ENCODE results near the gene MRPS10. TPM values are rescaled to one million over a fixed set of nuclear protein-coding genes. Genes with fewer than 3 reads are reported as not detected.

The MRPS10 gene
- total RNA-seq, 4 donors from 2014 or later: 7.6 to 52.8 (median 22.2) TPM

DNA sequence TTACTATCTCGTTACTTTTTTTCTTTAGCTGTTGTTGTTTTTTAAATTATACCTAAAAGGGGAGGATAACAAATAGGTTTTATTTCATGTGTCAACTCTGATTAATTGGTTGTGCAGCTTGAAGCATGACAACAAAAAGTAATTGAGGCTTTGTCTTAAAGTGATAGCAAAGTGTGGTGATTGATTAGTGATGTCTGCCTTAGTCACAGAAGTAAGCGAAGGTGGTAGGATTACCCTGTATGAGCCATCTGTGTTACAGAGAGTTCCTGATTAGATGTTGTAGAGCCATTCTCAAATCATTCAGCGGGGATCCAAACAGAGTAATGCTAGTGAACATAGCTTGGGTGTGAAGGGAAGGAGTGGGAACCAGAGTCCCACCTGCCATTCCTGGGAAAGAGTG, 14.4 kb upstream of the MRPS10 start:
- intact Hi-C loops (cut with DNase I; ENCODE audit: low total_unique reads): no loop called here
- Histone ChIP-seq H3K4me1 (no peaks in the 10 kb centered on the region), H3K27me3 (no peaks in the 10 kb centered on the region), H3K36me3 (no peaks in the 10 kb centered on the region), H3K9me3 (no peaks in the 10 kb centered on the region), H3K27ac (no peak overlapping the region), H3K4me3 (no peak overlapping the region)
- TF ChIP-seq POLR2A (IDR thresholded peaks at IDR 0.05): no peak
- TF ChIP-seq, protein P1, sequence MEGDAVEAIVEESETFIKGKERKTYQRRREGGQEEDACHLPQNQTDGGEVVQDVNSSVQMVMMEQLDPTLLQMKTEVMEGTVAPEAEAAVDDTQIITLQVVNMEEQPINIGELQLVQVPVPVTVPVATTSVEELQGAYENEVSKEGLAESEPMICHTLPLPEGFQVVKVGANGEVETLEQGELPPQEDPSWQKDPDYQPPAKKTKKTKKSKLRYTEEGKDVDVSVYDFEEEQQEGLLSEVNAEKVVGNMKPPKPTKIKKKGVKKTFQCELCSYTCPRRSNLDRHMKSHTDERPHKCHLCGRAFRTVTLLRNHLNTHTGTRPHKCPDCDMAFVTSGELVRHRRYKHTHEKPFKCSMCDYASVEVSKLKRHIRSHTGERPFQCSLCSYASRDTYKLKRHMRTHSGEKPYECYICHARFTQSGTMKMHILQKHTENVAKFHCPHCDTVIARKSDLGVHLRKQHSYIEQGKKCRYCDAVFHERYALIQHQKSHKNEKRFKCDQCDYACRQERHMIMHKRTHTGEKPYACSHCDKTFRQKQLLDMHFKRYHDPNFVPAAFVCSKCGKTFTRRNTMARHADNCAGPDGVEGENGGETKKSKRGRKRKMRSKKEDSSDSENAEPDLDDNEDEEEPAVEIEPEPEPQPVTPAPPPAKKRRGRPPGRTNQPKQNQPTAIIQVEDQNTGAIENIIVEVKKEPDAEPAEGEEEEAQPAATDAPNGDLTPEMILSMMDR (IDR thresholded peaks at IDR 0.05): no peak
- no peak for DNase-seq

DNA sequence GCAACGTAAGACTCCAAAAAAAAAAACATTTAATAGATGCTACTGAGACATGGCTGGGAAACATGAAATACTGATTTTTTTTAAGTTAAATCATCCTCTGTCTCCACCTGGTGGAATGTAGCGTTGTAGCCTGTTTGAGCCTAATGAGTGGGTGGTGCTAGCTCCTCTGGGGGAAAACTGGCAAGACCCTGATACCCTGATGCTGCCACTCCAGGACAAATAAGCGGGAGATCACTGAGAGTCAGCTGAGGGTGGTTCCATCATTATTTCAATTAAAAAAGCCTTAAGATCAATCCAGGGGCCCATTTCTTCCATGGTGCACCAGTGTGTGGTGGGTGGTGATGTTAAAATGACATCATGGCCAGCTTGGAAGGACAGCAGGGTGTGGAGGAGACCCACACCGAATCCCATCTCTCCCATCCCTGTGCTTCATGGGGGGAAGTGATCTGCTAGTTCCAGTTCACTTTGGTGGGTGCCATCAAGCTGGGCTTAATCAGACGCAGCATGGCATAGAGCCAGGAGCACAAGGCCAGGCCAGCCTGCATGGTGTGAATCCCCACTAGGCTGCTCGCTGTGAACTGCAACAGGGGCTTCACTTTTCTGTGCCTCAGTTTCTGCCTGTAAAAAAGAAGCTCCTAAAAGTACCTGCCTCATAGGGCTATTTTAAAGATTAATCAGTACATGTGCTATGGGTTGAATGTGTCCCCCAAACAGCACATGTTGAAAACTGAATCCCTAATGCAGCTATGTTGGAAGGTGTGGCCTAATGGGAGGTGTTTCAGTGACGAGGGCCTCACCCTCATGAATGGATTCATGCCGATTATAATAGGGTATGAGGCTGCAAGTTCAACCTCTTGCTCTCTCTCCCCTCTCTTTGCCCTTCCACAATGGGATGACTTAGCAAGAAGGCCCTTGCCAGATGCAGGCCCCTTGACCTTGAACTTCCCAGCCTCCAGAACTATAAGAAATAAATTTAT, 13.0 kb upstream of the MRPS10 start:
- H3K4me3 ChIP-seq: no peak overlapping the region
- no peak overlapping the region for H3K27ac ChIP-seq
- no peaks in the 10 kb centered on the region for H3K27me3 ChIP-seq
- DNase-seq: no peak
- H3K4me1 ChIP-seq: no peaks in the 10 kb centered on the region
- no peak for TF ChIP-seq POLR2A (IDR thresholded peaks at IDR 0.05)
- TF ChIP-seq, protein P1 (IDR thresholded peaks at IDR 0.05): peak in 1 of 4 experiments; percentile 16
- intact Hi-C loops (cut with DNase I; ENCODE audit: low total_unique reads): no loop called here
- H3K9me3 ChIP-seq: no peaks in the 10 kb centered on the region
- no peaks in the 10 kb centered on the region for H3K36me3 ChIP-seq

DNA sequence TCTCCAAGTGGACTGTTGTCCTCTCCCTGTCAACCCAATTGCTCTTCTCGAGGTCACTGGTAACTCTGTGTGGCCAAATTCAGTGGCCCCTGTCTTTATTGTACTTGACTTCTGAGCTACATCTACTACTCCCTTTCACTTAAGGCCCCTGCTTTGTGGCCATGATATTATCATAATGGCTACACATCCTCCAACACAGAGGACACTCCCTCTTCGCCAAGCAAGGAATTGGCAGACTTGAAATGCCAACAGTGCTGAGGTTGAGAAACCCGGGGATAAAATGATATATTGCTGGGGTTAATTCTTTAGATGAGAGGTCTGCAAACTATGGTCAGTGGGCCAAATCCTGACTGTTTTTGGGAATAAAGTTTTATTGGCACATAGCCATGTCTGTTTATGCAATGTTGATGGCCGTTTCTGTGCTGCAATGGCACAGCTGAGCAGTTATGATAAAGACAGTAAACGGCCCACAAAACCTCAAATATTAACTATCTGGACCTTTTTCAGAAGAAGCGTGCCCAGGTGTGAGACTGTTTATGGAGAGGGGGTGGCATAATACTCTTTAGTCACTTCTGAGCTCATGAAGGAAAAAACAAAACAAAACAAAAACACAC, 12.0 kb upstream of the MRPS10 start:
- Histone ChIP-seq H3K27ac (no peak overlapping the region), H3K4me1 (no peaks in the 10 kb centered on the region), H3K9me3 (no peaks in the 10 kb centered on the region), H3K27me3 (no peaks in the 10 kb centered on the region), H3K4me3 (no peak overlapping the region), H3K36me3 (no peaks in the 10 kb centered on the region)
- TF ChIP-seq, protein P1 (IDR thresholded peaks at IDR 0.05): no peak
- no peak for TF ChIP-seq POLR2A (IDR thresholded peaks at IDR 0.05)
- intact Hi-C loops (cut with DNase I; ENCODE audit: low total_unique reads): no loop called here
- DNase-seq: no peak

DNA sequence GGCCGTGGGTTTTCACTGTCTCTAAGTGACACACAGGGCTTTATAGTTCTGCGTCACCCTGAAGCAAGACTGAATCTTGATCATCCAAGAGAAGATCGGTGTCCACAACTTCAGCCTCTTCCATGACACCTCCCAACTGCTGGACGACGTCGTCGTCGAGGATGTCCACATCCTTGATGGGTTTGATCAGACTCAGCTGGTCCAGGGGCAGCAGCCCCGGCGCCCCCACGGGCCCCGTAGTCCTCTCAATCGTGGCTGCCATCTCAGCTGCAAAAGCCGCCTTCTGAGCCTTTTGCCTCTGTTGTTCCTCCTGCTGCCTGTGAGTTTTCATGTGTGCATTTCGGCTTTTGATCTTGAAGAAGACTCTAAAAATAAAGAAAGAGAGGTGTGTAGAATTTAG, 10.6 kb upstream of the MRPS10 start:
- H3K4me1 ChIP-seq: no peaks in the 10 kb centered on the region
- TF ChIP-seq POLR2A (IDR thresholded peaks at IDR 0.05): no peak
- TF ChIP-seq, protein P1 (IDR thresholded peaks at IDR 0.05): no peak
- no peaks in the 10 kb centered on the region for H3K9me3 ChIP-seq
- no peak overlapping the region for H3K27ac ChIP-seq
- H3K36me3 ChIP-seq: no peaks in the 10 kb centered on the region
- DNase-seq: no peak
- H3K4me3 ChIP-seq: no peak overlapping the region
- no peaks in the 10 kb centered on the region for H3K27me3 ChIP-seq
- intact Hi-C loops (cut with DNase I; ENCODE audit: low total_unique reads): no loop called here

Data from uterus (tissue), 4 donors.